Fibroblast of skin of scalp (primary cell): Measurements from ENCODE around the gene CCSER1.
A peak's percentile ranks its signal among the peaks of the same experiment; 100 is the strongest.
"Not testable (repeated sequence)": the region's sequence is repeated elsewhere in the genome, so short reads cannot be mapped to it uniquely, and the experiment has no call there.

Experiments used
- DNase-seq: peaks from one replicate; pipeline ENCODE4 v3.0.0-alpha.2; 2013

CCSER1 gene

DNA sequence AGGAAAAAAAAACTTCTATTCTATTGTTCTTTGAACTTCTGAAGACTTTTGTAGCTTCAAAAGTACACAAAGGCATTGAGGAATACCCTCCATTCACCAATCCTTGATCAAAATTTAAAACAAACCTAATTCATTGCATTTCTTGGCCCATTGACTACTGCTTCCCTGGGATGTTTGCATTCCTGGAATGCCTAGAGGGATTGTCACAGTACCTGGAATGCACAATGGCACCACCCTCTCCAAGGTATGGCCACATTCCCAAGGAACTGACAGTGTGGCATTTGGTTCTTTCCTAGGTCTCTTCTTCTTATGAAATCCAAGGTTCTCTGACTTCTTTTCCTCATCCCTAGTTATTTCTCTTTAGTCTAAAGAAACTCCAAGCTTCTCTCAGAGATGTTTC, 600.7 kb downstream of the CCSER1 start:
- no peak for DNase-seq

GRCh38 chr4:90730752-90731151, 603.6 kb downstream of the CCSER1 start:
- DNase-seq, result no peak

GRCh38 chr4:90733211-90733610, 606.0 kb downstream of the CCSER1 start:
- DNase-seq, result no peak

- DNase-seq, result no peak
Observed at GRCh38 chr4:90745176-90745575, 618.0 kb downstream of the CCSER1 start.

GRCh38 chr4:90753068-90753467, 625.9 kb downstream of the CCSER1 start:
- no peak for DNase-seq

- no peak for DNase-seq
Observed at GRCh38 chr4:90757534-90758060, 630.4 kb downstream of the CCSER1 start.

DNA sequence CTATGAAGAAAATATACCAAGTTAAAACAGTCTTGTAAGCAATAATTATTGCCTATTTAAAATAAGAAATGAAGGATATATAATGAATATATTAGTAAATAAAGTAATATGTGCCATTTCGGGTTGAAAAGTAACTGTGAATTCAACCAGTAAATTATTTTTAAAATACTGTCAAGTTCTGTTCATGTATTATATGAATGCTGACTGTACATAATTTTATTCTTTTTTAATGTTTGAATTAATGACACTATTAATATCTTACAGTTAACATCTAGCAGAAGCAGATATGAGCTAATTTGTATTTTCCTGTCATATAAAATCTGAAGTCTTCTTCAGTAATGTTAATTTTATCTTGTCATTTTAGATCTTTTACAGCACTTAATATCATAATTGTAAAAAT, 632.9 kb downstream of the CCSER1 start:
- no peak for DNase-seq

DNA sequence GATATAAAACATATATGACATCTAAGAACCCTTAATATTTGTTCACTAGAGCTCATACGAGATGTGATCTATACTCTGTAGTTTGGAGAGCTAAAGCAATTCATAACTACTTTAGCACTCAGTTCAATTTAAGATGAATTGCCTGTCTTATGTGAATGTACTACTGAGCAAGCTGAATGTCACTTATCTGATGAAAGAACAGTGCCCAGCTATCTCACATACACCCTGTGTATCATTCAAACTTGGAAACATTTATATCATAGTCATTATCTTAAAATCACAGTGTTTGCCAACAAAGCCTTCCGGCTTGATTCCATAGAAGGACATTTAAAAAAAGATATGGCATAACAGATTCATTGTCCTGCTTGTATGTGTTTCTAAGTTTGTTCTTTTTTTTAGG, 639.6 kb downstream of the CCSER1 start:
- DNase-seq, result no peak

DNA sequence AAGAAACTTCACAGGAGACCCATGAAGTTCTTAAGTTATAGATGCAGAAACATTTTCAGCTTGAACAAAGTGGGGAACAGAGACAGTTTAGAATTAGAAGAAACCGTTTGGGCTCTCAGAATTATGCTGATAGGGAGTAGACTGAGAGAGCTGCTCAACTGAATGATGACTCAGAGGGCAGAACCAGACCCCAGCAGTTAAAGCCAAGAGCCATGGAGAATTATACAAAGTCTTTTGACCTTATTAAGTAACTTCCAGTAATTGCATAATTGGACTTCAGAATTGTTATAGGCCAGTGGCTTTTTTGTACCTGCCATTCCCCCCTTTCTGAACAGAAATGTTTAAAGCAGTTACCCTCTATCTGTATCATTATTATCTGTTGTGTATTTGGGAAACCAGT, 642.1 kb downstream of the CCSER1 start:
- no peak for DNase-seq

- DNase-seq, result no peak
Observed at GRCh38 chr4:90780193-90780592, 653.0 kb downstream of the CCSER1 start.

DNA sequence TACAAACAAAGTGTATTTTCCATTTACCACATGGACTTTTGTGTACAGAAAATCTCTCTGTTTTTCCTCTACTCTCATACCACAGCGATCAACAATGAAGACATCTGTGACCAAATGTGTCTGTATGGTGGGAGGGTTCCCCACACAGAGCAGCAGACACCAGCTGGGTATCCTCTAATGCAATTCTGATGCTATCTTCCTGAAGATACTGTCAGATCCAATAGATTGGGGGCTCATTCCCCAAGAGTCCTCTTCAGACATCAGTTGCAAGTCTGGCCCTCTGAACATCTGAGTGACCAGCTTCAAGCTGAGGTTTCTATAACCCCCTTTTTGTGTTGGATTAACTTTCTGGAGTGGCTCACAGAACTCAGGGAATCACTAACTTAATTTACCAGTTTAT, 659.4 kb downstream of the CCSER1 start:
- no peak for DNase-seq

GRCh38 chr4:90792696-90793095, 665.5 kb downstream of the CCSER1 start:
- DNase-seq, result no peak

GRCh38 chr4:90798948-90799347, 671.8 kb downstream of the CCSER1 start:
- no peak for DNase-seq

DNA sequence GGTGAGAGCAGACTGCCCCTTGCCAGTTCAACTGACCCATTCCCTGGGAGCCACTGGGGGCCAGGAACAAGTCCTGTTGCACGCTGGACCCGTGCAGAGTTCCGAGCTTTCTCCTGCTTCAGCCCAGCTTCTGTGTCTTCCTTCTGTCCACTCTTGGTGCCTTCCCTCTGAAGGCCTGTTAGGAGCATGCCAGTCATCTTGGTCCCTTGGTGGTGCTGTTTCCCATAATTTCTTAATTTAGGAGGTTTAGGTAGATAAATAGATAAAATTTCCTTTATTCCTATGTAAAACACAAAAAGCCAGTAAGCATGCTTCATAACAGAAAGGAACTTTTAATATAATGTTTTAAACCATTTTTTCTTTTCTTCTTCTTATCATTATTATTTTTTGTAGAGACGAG, 672.7 kb downstream of the CCSER1 start:
- DNase-seq, result no peak

- DNase-seq, result no peak
Observed at GRCh38 chr4:90815569-90815968, 688.4 kb downstream of the CCSER1 start.

GRCh38 chr4:90816754-90817153, 689.6 kb downstream of the CCSER1 start:
- DNase-seq, result no peak

- no peak for DNase-seq
Observed at GRCh38 chr4:90824266-90825150, 697.3 kb downstream of the CCSER1 start.

DNA sequence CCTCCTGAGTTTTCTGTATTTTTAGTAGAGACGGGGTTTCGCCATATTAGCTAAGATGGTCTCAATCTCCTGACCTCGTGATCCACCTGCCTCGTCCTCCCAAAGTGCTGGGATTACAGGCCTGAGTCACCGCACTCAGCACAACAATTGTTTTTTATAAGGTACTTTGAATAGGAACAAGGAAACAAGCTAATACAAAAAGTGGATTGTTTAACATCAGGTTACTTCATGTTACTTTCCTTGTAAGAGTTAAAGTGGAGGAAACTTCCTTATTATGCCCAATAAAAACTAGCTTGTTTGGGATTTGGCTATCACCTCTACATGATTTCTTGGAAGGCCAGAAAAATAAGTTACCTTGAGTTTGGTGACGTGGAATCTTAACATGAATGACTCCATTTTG, 698.7 kb downstream of the CCSER1 start:
- no peak for DNase-seq

- DNase-seq, result no peak
Observed at GRCh38 chr4:90833706-90834105, 706.5 kb downstream of the CCSER1 start.

GRCh38 chr4:90837241-90837640, 710.0 kb downstream of the CCSER1 start:
- no peak for DNase-seq

GRCh38 chr4:90838859-90839258, 711.7 kb downstream of the CCSER1 start:
- not testable (repeated sequence) for DNase-seq

- no peak for DNase-seq
Observed at GRCh38 chr4:90840291-90840690, 713.1 kb downstream of the CCSER1 start.

DNA sequence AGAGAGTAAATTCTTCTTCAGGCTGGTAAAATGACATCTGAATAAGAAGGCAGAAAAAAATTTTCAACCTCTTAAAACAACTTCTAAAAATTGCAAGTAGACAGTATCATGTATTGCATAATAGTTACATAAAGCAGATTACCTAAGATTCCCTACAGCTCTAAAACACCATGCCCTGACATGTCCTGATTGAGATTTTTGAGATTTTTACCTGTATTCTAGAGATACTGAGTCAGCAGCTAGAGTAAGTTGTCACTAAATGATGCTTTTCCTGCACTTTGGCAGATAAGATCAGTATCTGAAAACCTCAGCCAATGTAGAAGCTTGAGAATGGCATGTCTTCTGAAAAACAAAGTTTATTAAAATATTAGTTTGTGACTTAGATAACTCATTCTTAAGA, 713.6 kb downstream of the CCSER1 start:
- no peak for DNase-seq

GRCh38 chr4:90841676-90842075, 714.5 kb downstream of the CCSER1 start:
- DNase-seq, result peak; percentile 57

DNA sequence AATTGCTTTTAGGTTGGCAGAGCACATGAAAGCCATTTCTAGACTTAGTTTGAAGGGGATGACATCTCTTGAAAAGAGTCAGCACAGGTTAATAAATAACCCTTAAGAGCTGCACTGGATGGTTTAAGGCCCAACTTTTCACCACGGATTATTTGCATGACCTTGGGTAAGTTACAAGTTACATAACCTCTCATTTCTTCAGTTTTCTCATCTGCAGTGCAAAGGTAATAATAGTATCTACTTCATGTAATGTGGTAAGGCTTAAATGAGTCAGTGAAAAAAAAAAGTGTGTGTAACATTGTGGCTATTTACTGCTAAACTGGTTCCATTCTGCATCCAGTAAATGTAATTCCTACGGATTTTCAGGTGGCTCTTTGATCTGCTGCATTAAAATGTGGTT, 715.8 kb downstream of the CCSER1 start:
- DNase-seq, result no peak
